ENCODE results near the gene PMPCA.

DNA sequence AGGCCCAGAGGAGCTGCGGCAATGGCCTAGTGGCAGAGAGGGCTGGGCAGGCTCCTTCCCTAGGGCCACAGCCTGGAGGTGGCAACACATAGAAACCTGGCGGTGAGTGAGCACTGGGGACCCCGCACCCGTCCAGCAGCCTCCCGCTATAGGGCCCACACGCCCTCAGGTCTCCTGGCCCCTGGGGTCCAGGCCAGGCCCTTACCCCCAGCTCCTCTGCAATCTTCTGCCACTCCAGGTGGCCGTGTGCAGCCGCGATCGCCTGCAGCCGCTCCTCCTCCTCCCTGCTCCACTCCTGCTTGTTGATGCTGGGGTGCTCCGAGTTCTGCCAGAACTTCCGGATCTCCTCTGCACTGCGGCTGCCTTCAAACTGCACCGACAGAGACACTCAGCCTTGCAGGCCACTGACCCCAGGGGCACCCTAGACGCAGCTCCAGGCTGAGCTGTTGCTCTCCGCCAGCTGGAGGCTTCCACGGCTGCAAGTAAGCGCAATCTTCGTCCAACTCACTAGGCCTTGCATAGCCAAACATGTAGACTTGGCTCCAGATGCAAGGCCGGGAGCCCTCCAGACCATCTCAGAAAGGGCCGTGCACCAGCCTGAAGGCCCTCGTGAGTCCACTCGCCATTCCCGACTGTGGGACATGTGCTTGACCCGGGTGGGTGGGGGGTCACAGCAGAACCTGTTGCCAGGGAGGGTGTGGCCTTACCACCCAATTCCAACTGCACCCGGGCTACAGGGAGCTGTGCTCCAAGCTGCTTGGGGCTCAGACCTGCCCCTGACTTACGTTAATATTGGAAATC, 18.5 kb upstream of the PMPCA start:
- no peak for TF ChIP-seq CTCF (conservative IDR thresholded peaks at IDR 0.05 in 1 of 2, IDR thresholded peaks at IDR 0.05 in 1 of 2; ENCODE audit: low read depth in 1 of 2, low read length in 2 of 2)
- no peak for TF ChIP-seq EZH2 (IDR thresholded peaks at IDR 0.05; ENCODE audit: low read length, missing control alignments)
